Measurements from ENCODE around the gene MELK. TPM values are rescaled to one million over a fixed set of nuclear protein-coding genes. Genes with fewer than 3 reads are reported as not detected.
A peak's percentile ranks its signal among the peaks of the same experiment; 100 is the strongest.
"Not testable (repeated sequence)": the region's sequence is repeated elsewhere in the genome, so short reads cannot be mapped to it uniquely, and the experiment has no call there.

The MELK gene
- total RNA-seq (6.2 and 14.2 TPM in 2 replicates), polyA plus RNA-seq (21.9 and 56.1 TPM in 2 replicates), polyA minus RNA-seq (ENCODE audit: low replicate concordance) (3.9 and 5.2 TPM in 2 replicates)
- polyA plus RNA-seq (2012) = 10.7 and 31.3 TPM in 2 replicates

DNA sequence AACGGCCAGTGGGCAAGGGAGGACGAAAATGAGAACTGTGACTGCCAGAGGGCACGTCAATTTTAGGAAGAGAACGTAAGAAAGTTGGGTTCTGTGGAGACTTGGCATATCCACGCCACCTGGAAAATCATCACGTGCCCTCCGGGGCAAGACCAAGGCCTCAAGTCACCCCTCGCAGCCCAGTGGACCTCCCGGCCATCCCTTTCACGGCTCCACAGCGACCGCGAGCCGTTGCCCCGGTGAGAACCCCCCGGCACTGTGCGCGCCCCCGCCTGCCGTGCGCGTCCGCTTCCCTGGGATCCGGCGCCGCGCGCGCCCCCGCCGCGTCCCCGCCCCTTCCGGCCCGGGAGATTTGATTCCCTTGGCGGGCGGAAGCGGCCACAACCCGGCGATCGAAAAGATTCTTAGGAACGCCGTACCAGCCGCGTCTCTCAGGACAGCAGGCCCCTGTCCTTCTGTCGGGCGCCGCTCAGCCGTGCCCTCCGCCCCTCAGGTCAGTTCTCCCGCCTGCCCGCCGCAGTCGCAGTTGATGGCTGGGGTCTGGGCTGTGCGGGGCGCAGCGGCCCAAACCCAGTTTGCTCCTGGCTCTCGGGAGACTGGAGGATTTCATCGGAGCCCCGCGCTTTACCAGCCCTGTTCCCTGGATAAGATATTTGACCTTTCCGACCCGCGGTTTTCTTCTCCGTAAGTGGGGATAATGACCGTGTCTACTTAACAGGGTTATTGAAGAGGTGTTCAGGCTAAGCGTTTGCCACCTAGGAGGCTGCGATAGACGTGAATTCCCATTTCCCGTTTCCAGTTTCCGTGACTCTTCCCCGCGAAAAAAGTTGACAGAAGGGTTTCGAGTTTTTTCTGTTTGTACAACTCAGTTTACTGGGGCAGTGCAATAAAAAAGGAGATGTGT lies at the start of gene MELK:
TSS of gene MELK (plus strand) at position 381 of the 904 bp plus-strand sequence. CDS start 8,787 bp downstream, outside the sequence.
- no peaks in the 10 kb centered on the region for H3K27me3 ChIP-seq (ENCODE audit: control insufficient read depth, insufficient read depth, low read length)

DNA sequence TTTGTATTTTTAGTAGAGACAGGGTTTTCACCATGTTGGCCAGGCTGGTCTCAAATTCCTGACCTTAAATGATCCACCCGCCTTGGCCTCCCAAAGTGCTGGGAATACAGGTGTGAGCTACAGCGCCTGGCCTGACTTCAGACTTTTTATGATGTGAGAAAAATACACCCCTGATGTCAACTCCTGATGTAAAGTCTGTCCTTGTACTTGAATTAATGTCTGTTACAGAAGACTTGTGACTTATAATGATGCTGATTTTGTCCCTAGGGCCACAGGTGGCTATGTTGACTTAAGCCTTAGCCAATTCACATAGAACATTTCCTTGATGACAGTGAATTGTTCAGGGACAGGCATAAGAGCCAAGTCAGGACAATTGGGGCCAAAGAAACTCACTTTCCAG lies 42.5 kb upstream of the MELK start:
- no peaks in the 10 kb centered on the region for H4K20me1 ChIP-seq (ENCODE audit: control insufficient read depth, extremely low read depth, insufficient read depth, low read length)
- H3K9ac ChIP-seq (ENCODE audit: insufficient read depth, low read length) = no peak overlapping the region
- H2AFZ ChIP-seq (ENCODE audit: low read length) = no peak overlapping the region
- no peaks in the 10 kb centered on the region for H3K36me3 ChIP-seq (ENCODE audit: control insufficient read depth, insufficient read depth, low read length)
- no peaks in the 10 kb centered on the region for H3K79me2 ChIP-seq (ENCODE audit: control insufficient read depth, insufficient read depth, low read length)
- H3K9me3 ChIP-seq (ENCODE audit: control insufficient read depth, insufficient read depth, low read depth, low read length) = no peaks in the 10 kb centered on the region
- DNase-seq (ENCODE audit: low read depth in 2 of 2) = no peak
- TF ChIP-seq, protein P1, sequence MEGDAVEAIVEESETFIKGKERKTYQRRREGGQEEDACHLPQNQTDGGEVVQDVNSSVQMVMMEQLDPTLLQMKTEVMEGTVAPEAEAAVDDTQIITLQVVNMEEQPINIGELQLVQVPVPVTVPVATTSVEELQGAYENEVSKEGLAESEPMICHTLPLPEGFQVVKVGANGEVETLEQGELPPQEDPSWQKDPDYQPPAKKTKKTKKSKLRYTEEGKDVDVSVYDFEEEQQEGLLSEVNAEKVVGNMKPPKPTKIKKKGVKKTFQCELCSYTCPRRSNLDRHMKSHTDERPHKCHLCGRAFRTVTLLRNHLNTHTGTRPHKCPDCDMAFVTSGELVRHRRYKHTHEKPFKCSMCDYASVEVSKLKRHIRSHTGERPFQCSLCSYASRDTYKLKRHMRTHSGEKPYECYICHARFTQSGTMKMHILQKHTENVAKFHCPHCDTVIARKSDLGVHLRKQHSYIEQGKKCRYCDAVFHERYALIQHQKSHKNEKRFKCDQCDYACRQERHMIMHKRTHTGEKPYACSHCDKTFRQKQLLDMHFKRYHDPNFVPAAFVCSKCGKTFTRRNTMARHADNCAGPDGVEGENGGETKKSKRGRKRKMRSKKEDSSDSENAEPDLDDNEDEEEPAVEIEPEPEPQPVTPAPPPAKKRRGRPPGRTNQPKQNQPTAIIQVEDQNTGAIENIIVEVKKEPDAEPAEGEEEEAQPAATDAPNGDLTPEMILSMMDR (conservative IDR thresholded peaks at IDR 0.05 in 1 of 2, IDR thresholded peaks at IDR 0.05 in 1 of 2; ENCODE audit: low read depth in 1 of 2, low read length in 2 of 2) = no peak
- TF ChIP-seq EZH2 (IDR thresholded peaks at IDR 0.05; ENCODE audit: low read length, missing control alignments) = no peak
- H3K27me3 ChIP-seq (ENCODE audit: control insufficient read depth, insufficient read depth, low read length) = no peaks in the 10 kb centered on the region
- H3K4me3 ChIP-seq (replicated peaks in 1 of 4; ENCODE audit: control extremely low read depth in 1 of 4, insufficient read depth in 1 of 4, low read depth in 3 of 4, low read length in 4 of 4) = no peak overlapping the region
- no peak overlapping the region for H3K27ac ChIP-seq (ENCODE audit: insufficient read depth, low read length)
- no peak overlapping the region for H3K4me2 ChIP-seq (ENCODE audit: extremely low read depth, insufficient read depth, low read length)
- H3K4me1 ChIP-seq (ENCODE audit: control insufficient read depth, extremely low read depth, insufficient read depth, low read length) = no peaks in the 10 kb centered on the region

More for the DNA sequence above, at the start of gene MELK:
- Histone ChIP-seq H3K79me2 (ENCODE audit: control insufficient read depth, insufficient read depth, low read length) (peaks cover 49% of the 10 kb centered on the region), H3K4me3 (replicated peaks in 1 of 4; ENCODE audit: control extremely low read depth in 1 of 4, insufficient read depth in 1 of 4, low read depth in 3 of 4, low read length in 4 of 4) (peak within 1 kb of the TSS; percentile 81 to 92 (median 86)), H2AFZ (ENCODE audit: low read length) (peak within 1 kb of the TSS; percentile 96), H3K27ac (ENCODE audit: insufficient read depth, low read length) (peak within 1 kb of the TSS; percentile 67), H3K4me1 (ENCODE audit: control insufficient read depth, extremely low read depth, insufficient read depth, low read length) (peaks cover 11% of the 10 kb centered on the region), H4K20me1 (ENCODE audit: control insufficient read depth, extremely low read depth, insufficient read depth, low read length) (no peaks in the 10 kb centered on the region), H3K4me2 (ENCODE audit: extremely low read depth, insufficient read depth, low read length) (peak within 1 kb of the TSS; percentile 99), H3K9me3 (ENCODE audit: control insufficient read depth, insufficient read depth, low read depth, low read length) (no peaks in the 10 kb centered on the region), H3K9ac (ENCODE audit: insufficient read depth, low read length) (peak within 1 kb of the TSS; percentile 80), H3K36me3 (ENCODE audit: control insufficient read depth, insufficient read depth, low read length) (no peaks in the 10 kb centered on the region)
- no peak for TF ChIP-seq EZH2 (IDR thresholded peaks at IDR 0.05; ENCODE audit: low read length, missing control alignments)
- TF ChIP-seq, protein P1 (conservative IDR thresholded peaks at IDR 0.05 in 1 of 2, IDR thresholded peaks at IDR 0.05 in 1 of 2; ENCODE audit: low read depth in 1 of 2, low read length in 2 of 2) = no peak
- peak; percentile 67 to 75 for DNase-seq (ENCODE audit: low read depth in 2 of 2)

DNA sequence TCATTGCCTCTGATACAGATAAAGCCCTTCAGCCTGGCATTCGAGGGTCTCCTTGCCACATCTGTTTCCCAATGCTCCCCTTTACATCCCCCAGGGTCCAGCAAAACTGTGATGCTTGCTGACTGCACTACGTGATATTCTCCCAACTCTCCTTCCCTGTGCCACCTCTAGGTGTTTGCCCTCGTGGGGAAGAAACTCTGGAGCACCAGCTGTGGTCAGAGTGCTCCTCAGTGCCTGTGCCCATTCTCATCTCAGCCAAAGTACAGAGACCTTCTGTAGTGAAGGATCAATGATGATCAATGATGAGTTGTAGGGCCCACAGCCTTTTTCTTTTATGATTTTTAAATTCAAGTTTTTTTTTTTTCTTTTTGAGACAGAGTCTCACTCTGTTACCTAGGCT lies 40.3 kb upstream of the MELK start:
- DNase-seq (ENCODE audit: low read depth in 2 of 2) = no peak
- no peaks in the 10 kb centered on the region for H4K20me1 ChIP-seq (ENCODE audit: control insufficient read depth, extremely low read depth, insufficient read depth, low read length)
- no peaks in the 10 kb centered on the region for H3K9me3 ChIP-seq (ENCODE audit: control insufficient read depth, insufficient read depth, low read depth, low read length)
- H2AFZ ChIP-seq (ENCODE audit: low read length) = no peak overlapping the region
- H3K27me3 ChIP-seq (ENCODE audit: control insufficient read depth, insufficient read depth, low read length) = no peaks in the 10 kb centered on the region
- no peak overlapping the region for H3K27ac ChIP-seq (ENCODE audit: insufficient read depth, low read length)
- TF ChIP-seq, protein P1 (conservative IDR thresholded peaks at IDR 0.05 in 1 of 2, IDR thresholded peaks at IDR 0.05 in 1 of 2; ENCODE audit: low read depth in 1 of 2, low read length in 2 of 2) = no peak
- H3K79me2 ChIP-seq (ENCODE audit: control insufficient read depth, insufficient read depth, low read length) = no peaks in the 10 kb centered on the region
- H3K4me2 ChIP-seq (ENCODE audit: extremely low read depth, insufficient read depth, low read length) = no peak overlapping the region
- no peaks in the 10 kb centered on the region for H3K4me1 ChIP-seq (ENCODE audit: control insufficient read depth, extremely low read depth, insufficient read depth, low read length)
- no peak overlapping the region for H3K9ac ChIP-seq (ENCODE audit: insufficient read depth, low read length)
- H3K4me3 ChIP-seq (replicated peaks in 1 of 4; ENCODE audit: control extremely low read depth in 1 of 4, insufficient read depth in 1 of 4, low read depth in 3 of 4, low read length in 4 of 4) = no peak overlapping the region
- H3K36me3 ChIP-seq (ENCODE audit: control insufficient read depth, insufficient read depth, low read length) = no peaks in the 10 kb centered on the region

DNA sequence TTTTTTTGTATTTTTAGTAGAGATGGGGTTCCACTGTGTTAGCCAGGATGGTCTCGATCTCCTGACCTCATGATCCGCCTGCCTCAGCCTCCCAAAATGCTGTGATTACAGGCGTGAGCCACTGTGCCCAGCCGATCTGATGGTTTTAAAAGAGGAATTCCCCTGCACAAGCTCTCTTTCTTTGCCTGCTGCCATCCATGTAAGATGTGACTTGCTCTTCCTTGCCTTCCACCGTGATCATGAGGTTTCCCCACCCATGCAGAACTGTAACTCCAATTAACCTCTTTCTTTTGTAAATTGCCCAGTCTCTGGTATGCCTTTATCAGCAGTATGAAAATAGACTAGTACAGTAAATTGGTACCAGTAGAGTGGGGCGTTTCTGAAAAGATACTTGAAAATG lies 39.0 kb upstream of the MELK start:
- H2AFZ ChIP-seq (ENCODE audit: low read length); H3K27me3 ChIP-seq (ENCODE audit: control insufficient read depth, insufficient read depth, low read length); H3K27ac ChIP-seq (ENCODE audit: insufficient read depth, low read length); DNase-seq (ENCODE audit: low read depth in 2 of 2); H3K79me2 ChIP-seq (ENCODE audit: control insufficient read depth, insufficient read depth, low read length); H4K20me1 ChIP-seq (ENCODE audit: control insufficient read depth, extremely low read depth, insufficient read depth, low read length); H3K36me3 ChIP-seq (ENCODE audit: control insufficient read depth, insufficient read depth, low read length); H3K4me3 ChIP-seq (replicated peaks in 1 of 4; ENCODE audit: control extremely low read depth in 1 of 4, insufficient read depth in 1 of 4, low read depth in 3 of 4, low read length in 4 of 4); H3K4me2 ChIP-seq (ENCODE audit: extremely low read depth, insufficient read depth, low read length); H3K9ac ChIP-seq (ENCODE audit: insufficient read depth, low read length); H3K4me1 ChIP-seq (ENCODE audit: control insufficient read depth, extremely low read depth, insufficient read depth, low read length); H3K9me3 ChIP-seq (ENCODE audit: control insufficient read depth, insufficient read depth, low read depth, low read length): not testable (repeated sequence)
